ENCODE data around the gene CSRP1.

DNA sequence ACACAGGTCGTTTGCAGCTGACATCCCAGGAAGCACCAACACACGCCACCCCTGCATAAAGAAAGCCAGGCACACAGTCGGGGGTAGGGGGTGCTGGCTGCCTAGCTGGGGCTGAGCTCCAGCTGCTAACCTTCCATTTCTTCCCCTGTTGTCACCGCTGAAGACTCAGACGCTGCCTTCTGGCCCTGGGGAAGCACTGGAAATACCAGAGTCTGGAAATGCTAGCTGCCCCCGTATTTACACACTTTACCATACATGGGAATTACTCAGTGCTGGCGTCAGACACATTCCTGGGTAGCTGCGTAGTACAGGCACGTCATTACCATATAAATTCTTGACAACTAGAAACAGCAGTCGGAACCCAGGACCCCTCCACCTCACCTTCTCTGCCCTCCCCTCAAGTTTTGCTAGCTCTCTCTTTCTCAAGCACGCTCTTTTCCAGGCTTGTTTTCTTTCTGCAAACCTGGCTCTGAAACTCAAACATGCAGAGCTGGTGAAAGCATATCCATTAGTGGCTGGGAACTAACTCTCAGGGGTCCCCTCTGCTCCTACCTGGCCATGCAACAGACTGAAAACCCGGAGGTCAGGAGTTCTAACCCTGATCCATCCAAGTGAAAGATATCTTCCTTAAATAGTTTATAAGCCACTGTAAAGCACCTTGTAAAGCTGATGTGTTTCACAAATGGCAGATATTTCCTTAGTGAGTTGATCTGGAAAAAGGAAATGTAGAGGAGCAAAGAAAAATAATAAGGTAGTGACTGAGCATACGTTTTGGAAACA lies 3.3 kb downstream of the CSRP1 start:
- TF ChIP-seq, protein P1, sequence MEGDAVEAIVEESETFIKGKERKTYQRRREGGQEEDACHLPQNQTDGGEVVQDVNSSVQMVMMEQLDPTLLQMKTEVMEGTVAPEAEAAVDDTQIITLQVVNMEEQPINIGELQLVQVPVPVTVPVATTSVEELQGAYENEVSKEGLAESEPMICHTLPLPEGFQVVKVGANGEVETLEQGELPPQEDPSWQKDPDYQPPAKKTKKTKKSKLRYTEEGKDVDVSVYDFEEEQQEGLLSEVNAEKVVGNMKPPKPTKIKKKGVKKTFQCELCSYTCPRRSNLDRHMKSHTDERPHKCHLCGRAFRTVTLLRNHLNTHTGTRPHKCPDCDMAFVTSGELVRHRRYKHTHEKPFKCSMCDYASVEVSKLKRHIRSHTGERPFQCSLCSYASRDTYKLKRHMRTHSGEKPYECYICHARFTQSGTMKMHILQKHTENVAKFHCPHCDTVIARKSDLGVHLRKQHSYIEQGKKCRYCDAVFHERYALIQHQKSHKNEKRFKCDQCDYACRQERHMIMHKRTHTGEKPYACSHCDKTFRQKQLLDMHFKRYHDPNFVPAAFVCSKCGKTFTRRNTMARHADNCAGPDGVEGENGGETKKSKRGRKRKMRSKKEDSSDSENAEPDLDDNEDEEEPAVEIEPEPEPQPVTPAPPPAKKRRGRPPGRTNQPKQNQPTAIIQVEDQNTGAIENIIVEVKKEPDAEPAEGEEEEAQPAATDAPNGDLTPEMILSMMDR (IDR thresholded peaks at IDR 0.05 in 4 of 5, conservative IDR thresholded peaks at IDR 0.05 in 1 of 5) = no peak
- TF ChIP-seq POLR2A (IDR thresholded peaks at IDR 0.05) = peak; percentile 40 to 49

Measured in gastrocnemius medialis (tissue), 4 donors.